SU-DHL-6 (cell line): Measurements from ENCODE around the gene ARHGAP6.

Source experiments
- H2AFZ ChIP-seq: fragments of 200-600 bp; sonication (generic); 2 replicates; pipeline ENCODE4 v1.6.1; 2014; ENCODE audit warnings: low read depth, mild to moderate bottlenecking, moderate library complexity, mixed read lengths, antibody characterized with exemption, low read length; ENCODE audit not compliant: severe bottlenecking
- H3F3A ChIP-seq: fragments of 200-600 bp; shearing (Covaris generic); 2 replicates; pipeline ENCODE4 v1.6.0; 2016; ENCODE audit warnings: antibody characterized with exemption, mild to moderate bottlenecking; ENCODE audit not compliant: insufficient read depth
- H3K27ac ChIP-seq: fragments of 200-600 bp; sonication (generic); 2 replicates; pipeline ENCODE4 v1.5.1; 2016; ENCODE audit warnings: low read depth, mild to moderate bottlenecking, low read length, moderate library complexity, mixed read lengths
- H3K27me3 ChIP-seq: fragments of 200-600 bp; sonication (generic), shearing (Covaris generic); 2 replicates; pipeline ENCODE4 v1.6.0; 2014; ENCODE audit warnings: mild to moderate bottlenecking, low read length
- H3K36me3 ChIP-seq: fragments of 200-600 bp; sonication (generic); 2 replicates; pipeline ENCODE4 v1.6.1; 2014; ENCODE audit warnings: mild to moderate bottlenecking, low read length, mixed read lengths
- H3K4me2 ChIP-seq: fragments of 300-600, 200-600 bp; shearing (Covaris generic), sonication (generic); 2 replicates; pipeline ENCODE4 v1.6.0; 2014; ENCODE audit warnings: low read length, low read depth, mild to moderate bottlenecking; ENCODE audit not compliant: poor library complexity, severe bottlenecking
- H3K4me3 ChIP-seq: fragments of 200-600 bp; sonication (generic); 2 replicates; pipeline ENCODE4 v1.5.1; 2014; ENCODE audit warnings: antibody characterized with exemption, low read length, mild to moderate bottlenecking, mixed read lengths; ENCODE audit not compliant: insufficient read depth, poor library complexity, severe bottlenecking
- H3K79me2 ChIP-seq: fragments of 200-600 bp; sonication (generic); 2 replicates; pipeline ENCODE4 v1.6.1; 2014; ENCODE audit warnings: mild to moderate bottlenecking, low read length, moderate library complexity; ENCODE audit not compliant: insufficient read depth
- H3K9ac ChIP-seq: fragments of 200-600 bp; sonication (generic); 2 replicates; pipeline ENCODE4 v1.7.0; 2014; ENCODE audit warnings: mild to moderate bottlenecking, low read length
- H3K9me2 ChIP-seq: fragments of 200-600 bp; sonication (generic); replicated peaks from 2 replicates; pipeline ENCODE4 v1.6.1; 2014; ENCODE audit warnings: low read length; ENCODE audit not compliant: insufficient read depth
- H3K9me3 ChIP-seq: fragments of 200-600 bp; sonication (generic); 2 replicates; pipeline ENCODE4 v1.6.1; 2014; ENCODE audit warnings: low read length, mixed read lengths; ENCODE audit not compliant: insufficient read depth
- H4K20me1 ChIP-seq: fragments of 200-600 bp; sonication (generic); 2 replicates; pipeline ENCODE4 v1.6.1; 2014; ENCODE audit warnings: low read depth, mild to moderate bottlenecking, antibody characterized with exemption, low read length, moderate library complexity, mixed read lengths
- CTCF ChIP-seq: fragments of 200-600 bp; sonication (generic); IDR thresholded peaks from one replicate; pipeline ENCODE4 v1.5.1; 2017; ENCODE audit warnings: antibody characterized with exemption, mild to moderate bottlenecking, low read length, moderate library complexity; ENCODE audit not compliant: insufficient read depth, poor library complexity, severe bottlenecking
- EZH2phosphoT487 ChIP-seq: fragments of 200-600 bp; sonication (generic), shearing (Covaris generic); conservative IDR thresholded peaks from 2 replicates; pipeline ENCODE4 v1.6.1; 2018; ENCODE audit warnings: mild to moderate bottlenecking, antibody characterized with exemption, low read length, moderate library complexity, mixed read lengths

The ARHGAP6 gene

GRCh38 chrX:11462136-11462535, 203.6 kb downstream of the ARHGAP6 start:
- H3K27me3 ChIP-seq, result no peaks in the 10 kb centered on the region
- no peaks in the 10 kb centered on the region for H3K9me2 ChIP-seq
- H3K9ac ChIP-seq, result no peak overlapping the region
- no peak overlapping the region for H3K4me2 ChIP-seq
- H3K79me2 ChIP-seq, result no peaks in the 10 kb centered on the region
- no peak overlapping the region for H2AFZ ChIP-seq
- no peak for TF ChIP-seq CTCF
- TF ChIP-seq EZH2phosphoT487, result no peak
- no peaks in the 10 kb centered on the region for H4K20me1 ChIP-seq
- no peaks in the 10 kb centered on the region for H3K9me3 ChIP-seq
- H3K36me3 ChIP-seq, result no peaks in the 10 kb centered on the region
- no peak overlapping the region for H3K4me3 ChIP-seq
- H3K27ac ChIP-seq, result no peak overlapping the region
- H3F3A ChIP-seq, result no peaks in the 10 kb centered on the region

GRCh38 chrX:11461201-11462001, 204.3 kb downstream of the ARHGAP6 start:
- Histone ChIP-seq H3K4me3 (no peak overlapping the region), H2AFZ (no peak overlapping the region), H3F3A (no peaks in the 10 kb centered on the region), H3K9ac (no peak overlapping the region), H3K9me2 (no peaks in the 10 kb centered on the region), H3K79me2 (no peaks in the 10 kb centered on the region), H3K27me3 (no peaks in the 10 kb centered on the region), H3K9me3 (no peaks in the 10 kb centered on the region), H3K36me3 (no peaks in the 10 kb centered on the region), H3K27ac (no peak overlapping the region), H4K20me1 (no peaks in the 10 kb centered on the region), H3K4me2 (no peak overlapping the region)
- TF ChIP-seq CTCF (no peak), EZH2phosphoT487 (no peak)

- no peaks in the 10 kb centered on the region for H3K9me2 ChIP-seq
Measured at GRCh38 chrX:11460347-11460746, 205.4 kb downstream of the ARHGAP6 start.

More at GRCh38 chrX:11460347-11460746, 205.4 kb downstream of the ARHGAP6 start:
- H3K9ac ChIP-seq, result no peak overlapping the region
- TF ChIP-seq CTCF (no peak), EZH2phosphoT487 (no peak)
- H3K36me3 ChIP-seq, result no peaks in the 10 kb centered on the region
- no peak overlapping the region for H3K4me3 ChIP-seq
- no peak overlapping the region for H3K27ac ChIP-seq
- no peaks in the 10 kb centered on the region for H3K79me2 ChIP-seq
- no peak overlapping the region for H2AFZ ChIP-seq
- no peaks in the 10 kb centered on the region for H3K9me3 ChIP-seq
- H3F3A ChIP-seq, result no peaks in the 10 kb centered on the region
- H3K4me2 ChIP-seq, result no peak overlapping the region
- no peaks in the 10 kb centered on the region for H4K20me1 ChIP-seq
- no peaks in the 10 kb centered on the region for H3K27me3 ChIP-seq
